GM23248 (cell line): ENCODE results near the gene LCNL1. TPM values are rescaled to one million over a fixed set of nuclear protein-coding genes. Genes with fewer than 3 reads are reported as not detected.

Experiments used
- DNase-seq: peaks from one replicate; pipeline ENCODE4 v3.0.0-alpha.2; 2015
- H2AFZ ChIP-seq: fragments of 200-600 bp; sonication (generic); 2 replicates; pipeline ENCODE4 v1.6.1; 2016; ENCODE audit warnings: antibody characterized with exemption
- H3F3A ChIP-seq: fragments of 200-600 bp; sonication (generic); 2 replicates; pipeline ENCODE4 v1.6.1; 2016; ENCODE audit warnings: mild to moderate bottlenecking, antibody characterized with exemption, mixed run types; ENCODE audit not compliant: insufficient read depth
- H3K27ac ChIP-seq: fragments of 200-600 bp; sonication (generic); 2 replicates; pipeline ENCODE4 v1.5.1; 2016; ENCODE audit warnings: mild to moderate bottlenecking
- H3K27me3 ChIP-seq: fragments of 200-600 bp; sonication (generic); replicated peaks from 2 replicates; pipeline ENCODE4 v1.6.1; 2016; ENCODE audit warnings: mild to moderate bottlenecking; ENCODE audit not compliant: insufficient read depth
- H3K36me3 ChIP-seq: fragments of 200-600 bp; sonication (generic); 2 replicates; pipeline ENCODE4 v1.6.1; 2016; ENCODE audit warnings: low read depth, mild to moderate bottlenecking
- H3K4me1 ChIP-seq: fragments of 200-600 bp; sonication (generic); 2 replicates; pipeline ENCODE4 v1.6.1; 2016; ENCODE audit warnings: mild to moderate bottlenecking; ENCODE audit not compliant: insufficient read depth
- H3K4me2 ChIP-seq: fragments of 200-600 bp; sonication (generic); one replicate; pipeline ENCODE4 v1.6.1; 2016; ENCODE audit warnings: mild to moderate bottlenecking; ENCODE audit not compliant: unreplicated experiment
- H3K4me3 ChIP-seq: fragments of 200-600 bp; sonication (generic); 2 replicates; pipeline ENCODE4 v1.5.1; 2016; ENCODE audit warnings: mild to moderate bottlenecking
- H3K79me2 ChIP-seq: fragments of 200-600 bp; sonication (generic); 2 replicates; pipeline ENCODE4 v1.6.1; 2016; ENCODE audit warnings: mild to moderate bottlenecking; ENCODE audit not compliant: insufficient read depth
- H3K9ac ChIP-seq: fragments of 200-600 bp; sonication (generic); 2 replicates; pipeline ENCODE4 v1.6.1; 2016; ENCODE audit warnings: mild to moderate bottlenecking
- H3K9me2 ChIP-seq: fragments of 200-600 bp; sonication (generic); 2 replicates; pipeline ENCODE4 v1.6.1; 2016; ENCODE audit warnings: mixed run types, mild to moderate bottlenecking, moderate library complexity; ENCODE audit not compliant: insufficient read depth
- H3K9me3 ChIP-seq: fragments of 200-600 bp; sonication (generic); one replicate; pipeline ENCODE4 v1.6.1; 2017; ENCODE audit warnings: low read depth
- H4K20me1 ChIP-seq: fragments of 200-600 bp; sonication (generic); 2 replicates; pipeline ENCODE4 v1.6.0; 2016; ENCODE audit not compliant: insufficient read depth
- EZH2 ChIP-seq: fragments of 200-600 bp; sonication (generic); IDR thresholded peaks from 2 replicates; pipeline ENCODE4 v1.6.1; 2018; ENCODE audit warnings: antibody characterized with exemption, mild to moderate bottlenecking; ENCODE audit not compliant: insufficient read depth, poor library complexity, severe bottlenecking
- EZH2phosphoT487 ChIP-seq: fragments of 200-600 bp; sonication (generic); IDR thresholded peaks from 2 replicates; pipeline ENCODE4 v1.6.1; 2018; ENCODE audit warnings: antibody characterized with exemption, moderate library complexity, mild to moderate bottlenecking, low read depth; ENCODE audit not compliant: insufficient read depth
- WGBS, 2 experiments: methylation state at CpG; one replicate each; pipeline ENCODE4 v1.1.6; 2015 to 2017; ENCODE audit warnings: low lambda C conversion rate in 2 of 2, low coverage in 1 of 2; ENCODE audit errors: missing lambda C conversion rate in 2 of 2; 5-methylcytosine and 5-hydroxymethylcytosine counted together
- in situ Hi-C: fragments of 300-500 bp; cut with MboI; formaldehyde crosslinking; loops from 2 replicates; pipeline ENCODE4 v1.15.0; 2020
- polyA plus RNA-seq: library from polyadenylated mRNA; unstranded; fragments of >200 nt; fragmentation: Nextera tagmentation; extraction: Ambion mirVana; gene quantifications from 2 replicates; pipeline ENCODE4 v1.2.1, GENCODE V29; 2016
- total RNA-seq: library from RNA; depleted of rRNA; stranded (reverse); fragments of >200 nt; shearing (Covaris generic); gene quantifications from 2 replicates; pipeline ENCODE4 v1.2.3, GENCODE V29; 2014

LCNL1 gene
- total and polyA plus RNA-seq, 2 experiments from 2014 or later, result not detected

- Histone ChIP-seq H3K27me3 (no peaks in the 10 kb centered on the region; the same call in 1 of the 2 replicates), H3K9ac (no peak overlapping the region), H3K36me3 (no peaks in the 10 kb centered on the region), H3K27ac (no peak overlapping the region), H4K20me1 (no peaks in the 10 kb centered on the region), H3K4me1 (no peaks in the 10 kb centered on the region), H3K9me3 (no peaks in the 10 kb centered on the region), H3K79me2 (no peaks in the 10 kb centered on the region), H3F3A (no peaks in the 10 kb centered on the region), H3K9me2 (no peaks in the 10 kb centered on the region), H2AFZ (no peak overlapping the region), H3K4me2 (no peak overlapping the region), H3K4me3 (no peak overlapping the region)
- in situ Hi-C loops, result no loop called here
- TF ChIP-seq EZH2phosphoT487 (no peak), EZH2 (no peak)
- no peak for DNase-seq
- 60 to 62% methylated on average over 14 to 24 of the region's 25 CpGs for WGBS, 2 experiments
Observed at GRCh38 chr9:136954270-136955083, 28.3 kb upstream of the LCNL1 start.

- no peak overlapping the region for H3K27ac ChIP-seq
Observed at GRCh38 chr9:136955202-136955942, 27.4 kb upstream of the LCNL1 start.

GRCh38 chr9:136955943-136956335, 26.9 kb upstream of the LCNL1 start:
- H3K27me3 ChIP-seq, result no peaks in the 10 kb centered on the region; the same call in 1 of the 2 replicates
- H4K20me1 ChIP-seq, result no peaks in the 10 kb centered on the region
- no peak overlapping the region for H3K4me3 ChIP-seq
- no peaks in the 10 kb centered on the region for H3K79me2 ChIP-seq
- no peak for DNase-seq
- no peak overlapping the region for H2AFZ ChIP-seq
- no peaks in the 10 kb centered on the region for H3K9me2 ChIP-seq
- H3F3A ChIP-seq, result no peaks in the 10 kb centered on the region
- no peak overlapping the region for H3K27ac ChIP-seq
- H3K9me3 ChIP-seq, result no peaks in the 10 kb centered on the region
- no peak overlapping the region for H3K9ac ChIP-seq
- 71 to 76% methylated on average over 9 of the region's 9 CpGs for WGBS, 2 experiments
- H3K4me1 ChIP-seq, result no peaks in the 10 kb centered on the region
- H3K36me3 ChIP-seq, result no peaks in the 10 kb centered on the region
- H3K4me2 ChIP-seq, result no peak overlapping the region
- in situ Hi-C loops, result no loop called here
- TF ChIP-seq EZH2 (no peak), EZH2phosphoT487 (no peak)

More at GRCh38 chr9:136955202-136955942, 27.4 kb upstream of the LCNL1 start:
- Histone ChIP-seq H3K36me3 (no peaks in the 10 kb centered on the region), H3K9me2 (no peaks in the 10 kb centered on the region), H3F3A (no peaks in the 10 kb centered on the region), H2AFZ (no peak overlapping the region), H3K9ac (no peak overlapping the region), H3K4me3 (no peak overlapping the region), H4K20me1 (no peaks in the 10 kb centered on the region), H3K9me3 (no peaks in the 10 kb centered on the region), H3K4me1 (no peaks in the 10 kb centered on the region), H3K4me2 (no peak overlapping the region), H3K79me2 (no peaks in the 10 kb centered on the region), H3K27me3 (no peaks in the 10 kb centered on the region; the same call in 1 of the 2 replicates)
- in situ Hi-C loops, result no loop called here
- DNase-seq, result no peak
- no peak for TF ChIP-seq EZH2
- no peak for TF ChIP-seq EZH2phosphoT487
- WGBS, 2 experiments, result 66 to 71% methylated on average over 14 of the region's 14 CpGs

GRCh38 chr9:136956604-136957003, 26.2 kb upstream of the LCNL1 start:
- Histone ChIP-seq H3K4me3 (no peak overlapping the region), H3K4me2 (no peak overlapping the region), H3K27me3 (no peaks in the 10 kb centered on the region; the same call in 1 of the 2 replicates), H3K9ac (no peak overlapping the region), H3K9me3 (no peaks in the 10 kb centered on the region), H4K20me1 (no peaks in the 10 kb centered on the region), H2AFZ (no peak overlapping the region), H3K79me2 (no peaks in the 10 kb centered on the region), H3K36me3 (no peaks in the 10 kb centered on the region), H3K9me2 (no peaks in the 10 kb centered on the region), H3K27ac (no peak overlapping the region), H3K4me1 (no peaks in the 10 kb centered on the region), H3F3A (no peaks in the 10 kb centered on the region)
- no peak for DNase-seq
- 73 to 89% methylated on average over 4 of the region's 4 CpGs for WGBS, 2 experiments
- no peak for TF ChIP-seq EZH2phosphoT487
- in situ Hi-C loops, result no loop called here
